Measurements from ENCODE around the gene HMMR. TPM values are rescaled to one million over a fixed set of nuclear protein-coding genes. Genes with fewer than 3 reads are reported as not detected.

The HMMR gene
- total and polyA plus RNA-seq, 9 of the 15 experiments (the other 6 are each of a cell fraction or from before 2014, with no cell fraction given) = 74.9 to 133 (median 90.8) TPM

DNA sequence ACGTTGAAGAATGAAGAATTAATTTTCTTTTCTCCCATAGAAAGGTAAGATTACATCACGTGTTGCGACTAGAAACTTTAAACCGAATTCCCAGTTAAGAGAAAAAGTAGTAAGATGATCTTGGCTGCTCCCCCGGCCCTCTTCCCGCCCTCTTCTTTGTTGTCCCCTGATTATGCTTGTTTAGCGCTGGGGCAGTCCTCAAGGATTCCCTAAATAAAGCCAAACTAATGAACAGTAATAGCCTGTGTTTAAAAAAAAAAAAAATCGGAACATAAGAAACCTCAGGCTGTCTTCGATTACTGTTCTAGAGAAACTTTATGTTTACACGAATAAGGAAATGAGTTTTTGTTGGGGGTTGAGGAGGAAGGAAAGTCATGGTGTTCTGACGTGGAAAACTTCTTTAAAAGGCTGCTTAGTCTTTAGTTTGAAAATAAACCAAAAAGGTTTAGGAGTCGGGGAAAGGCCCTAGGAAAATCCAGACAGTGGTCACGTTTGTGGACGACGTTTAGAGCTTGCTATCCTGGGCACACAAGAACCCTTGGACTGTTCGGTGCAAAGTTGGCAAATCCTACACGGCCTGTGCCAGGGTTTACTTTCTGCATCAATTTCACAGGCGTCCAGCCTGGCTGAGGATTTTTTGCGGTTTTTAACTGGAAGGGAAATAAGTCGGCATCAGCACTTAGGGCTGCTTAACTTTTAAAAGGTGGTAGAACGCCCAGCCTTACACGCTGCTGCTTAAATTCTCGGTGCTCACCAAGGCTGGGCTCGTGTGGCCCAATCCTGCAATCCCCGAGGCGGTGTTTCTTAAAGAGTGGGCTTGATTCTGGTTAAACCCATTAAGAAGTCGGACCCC, 43.9 kb downstream of the HMMR start (continued):
- TF ChIP-seq SRSF9 (IDR thresholded peaks at IDR 0.05; ENCODE audit: borderline replicate concordance, low read depth, low read length) (no peak), SMAD4 (CRISPR knock-in tag; conservative IDR thresholded peaks at IDR 0.05) (no peak), EP300 (IDR thresholded peaks at IDR 0.05; ENCODE audit: low read length) (0 out of 2 replicates have a peak, but pooled peaks have one; percentile 3), ESRRB (CRISPR knock-in tag; IDR thresholded peaks at IDR 0.05; ENCODE audit: borderline replicate concordance) (no peak), C11orf30 (IDR thresholded peaks at IDR 0.05; ENCODE audit: low read depth) (peak; percentile 24; the same call in 1 of the 2 replicates), NFRKB (IDR thresholded peaks at IDR 0.05; ENCODE audit: low read depth) (0 out of 2 replicates have a peak, but pooled peaks have one; percentile 11), ZNF316 (IDR thresholded peaks at IDR 0.05) (peak; percentile 61), ETS2 (tag; IDR thresholded peaks at IDR 0.05; ENCODE audit: borderline replicate concordance, poor library complexity, severe bottlenecking) (no peak), ZNF785 (CRISPR knock-in tag; IDR thresholded peaks at IDR 0.05) (no peak)
- TF ChIP-seq, protein P1, sequence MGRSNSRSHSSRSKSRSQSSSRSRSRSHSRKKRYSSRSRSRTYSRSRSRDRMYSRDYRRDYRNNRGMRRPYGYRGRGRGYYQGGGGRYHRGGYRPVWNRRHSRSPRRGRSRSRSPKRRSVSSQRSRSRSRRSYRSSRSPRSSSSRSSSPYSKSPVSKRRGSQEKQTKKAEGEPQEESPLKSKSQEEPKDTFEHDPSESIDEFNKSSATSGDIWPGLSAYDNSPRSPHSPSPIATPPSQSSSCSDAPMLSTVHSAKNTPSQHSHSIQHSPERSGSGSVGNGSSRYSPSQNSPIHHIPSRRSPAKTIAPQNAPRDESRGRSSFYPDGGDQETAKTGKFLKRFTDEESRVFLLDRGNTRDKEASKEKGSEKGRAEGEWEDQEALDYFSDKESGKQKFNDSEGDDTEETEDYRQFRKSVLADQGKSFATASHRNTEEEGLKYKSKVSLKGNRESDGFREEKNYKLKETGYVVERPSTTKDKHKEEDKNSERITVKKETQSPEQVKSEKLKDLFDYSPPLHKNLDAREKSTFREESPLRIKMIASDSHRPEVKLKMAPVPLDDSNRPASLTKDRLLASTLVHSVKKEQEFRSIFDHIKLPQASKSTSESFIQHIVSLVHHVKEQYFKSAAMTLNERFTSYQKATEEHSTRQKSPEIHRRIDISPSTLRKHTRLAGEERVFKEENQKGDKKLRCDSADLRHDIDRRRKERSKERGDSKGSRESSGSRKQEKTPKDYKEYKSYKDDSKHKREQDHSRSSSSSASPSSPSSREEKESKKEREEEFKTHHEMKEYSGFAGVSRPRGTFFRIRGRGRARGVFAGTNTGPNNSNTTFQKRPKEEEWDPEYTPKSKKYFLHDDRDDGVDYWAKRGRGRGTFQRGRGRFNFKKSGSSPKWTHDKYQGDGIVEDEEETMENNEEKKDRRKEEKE (IDR thresholded peaks at IDR 0.05; ENCODE audit: borderline replicate concordance in 1 of 2, control insufficient read depth in 1 of 2, low read depth in 2 of 2, low read length in 1 of 2) = 0 out of 4 replicates have a peak, but pooled peaks of 1 of the 2 experiments have one; percentile 69
- TF ChIP-seq, protein P2, sequence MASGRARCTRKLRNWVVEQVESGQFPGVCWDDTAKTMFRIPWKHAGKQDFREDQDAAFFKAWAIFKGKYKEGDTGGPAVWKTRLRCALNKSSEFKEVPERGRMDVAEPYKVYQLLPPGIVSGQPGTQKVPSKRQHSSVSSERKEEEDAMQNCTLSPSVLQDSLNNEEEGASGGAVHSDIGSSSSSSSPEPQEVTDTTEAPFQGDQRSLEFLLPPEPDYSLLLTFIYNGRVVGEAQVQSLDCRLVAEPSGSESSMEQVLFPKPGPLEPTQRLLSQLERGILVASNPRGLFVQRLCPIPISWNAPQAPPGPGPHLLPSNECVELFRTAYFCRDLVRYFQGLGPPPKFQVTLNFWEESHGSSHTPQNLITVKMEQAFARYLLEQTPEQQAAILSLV (tag; IDR thresholded peaks at IDR 0.05) = no peak
- TF ChIP-seq, protein P3, sequence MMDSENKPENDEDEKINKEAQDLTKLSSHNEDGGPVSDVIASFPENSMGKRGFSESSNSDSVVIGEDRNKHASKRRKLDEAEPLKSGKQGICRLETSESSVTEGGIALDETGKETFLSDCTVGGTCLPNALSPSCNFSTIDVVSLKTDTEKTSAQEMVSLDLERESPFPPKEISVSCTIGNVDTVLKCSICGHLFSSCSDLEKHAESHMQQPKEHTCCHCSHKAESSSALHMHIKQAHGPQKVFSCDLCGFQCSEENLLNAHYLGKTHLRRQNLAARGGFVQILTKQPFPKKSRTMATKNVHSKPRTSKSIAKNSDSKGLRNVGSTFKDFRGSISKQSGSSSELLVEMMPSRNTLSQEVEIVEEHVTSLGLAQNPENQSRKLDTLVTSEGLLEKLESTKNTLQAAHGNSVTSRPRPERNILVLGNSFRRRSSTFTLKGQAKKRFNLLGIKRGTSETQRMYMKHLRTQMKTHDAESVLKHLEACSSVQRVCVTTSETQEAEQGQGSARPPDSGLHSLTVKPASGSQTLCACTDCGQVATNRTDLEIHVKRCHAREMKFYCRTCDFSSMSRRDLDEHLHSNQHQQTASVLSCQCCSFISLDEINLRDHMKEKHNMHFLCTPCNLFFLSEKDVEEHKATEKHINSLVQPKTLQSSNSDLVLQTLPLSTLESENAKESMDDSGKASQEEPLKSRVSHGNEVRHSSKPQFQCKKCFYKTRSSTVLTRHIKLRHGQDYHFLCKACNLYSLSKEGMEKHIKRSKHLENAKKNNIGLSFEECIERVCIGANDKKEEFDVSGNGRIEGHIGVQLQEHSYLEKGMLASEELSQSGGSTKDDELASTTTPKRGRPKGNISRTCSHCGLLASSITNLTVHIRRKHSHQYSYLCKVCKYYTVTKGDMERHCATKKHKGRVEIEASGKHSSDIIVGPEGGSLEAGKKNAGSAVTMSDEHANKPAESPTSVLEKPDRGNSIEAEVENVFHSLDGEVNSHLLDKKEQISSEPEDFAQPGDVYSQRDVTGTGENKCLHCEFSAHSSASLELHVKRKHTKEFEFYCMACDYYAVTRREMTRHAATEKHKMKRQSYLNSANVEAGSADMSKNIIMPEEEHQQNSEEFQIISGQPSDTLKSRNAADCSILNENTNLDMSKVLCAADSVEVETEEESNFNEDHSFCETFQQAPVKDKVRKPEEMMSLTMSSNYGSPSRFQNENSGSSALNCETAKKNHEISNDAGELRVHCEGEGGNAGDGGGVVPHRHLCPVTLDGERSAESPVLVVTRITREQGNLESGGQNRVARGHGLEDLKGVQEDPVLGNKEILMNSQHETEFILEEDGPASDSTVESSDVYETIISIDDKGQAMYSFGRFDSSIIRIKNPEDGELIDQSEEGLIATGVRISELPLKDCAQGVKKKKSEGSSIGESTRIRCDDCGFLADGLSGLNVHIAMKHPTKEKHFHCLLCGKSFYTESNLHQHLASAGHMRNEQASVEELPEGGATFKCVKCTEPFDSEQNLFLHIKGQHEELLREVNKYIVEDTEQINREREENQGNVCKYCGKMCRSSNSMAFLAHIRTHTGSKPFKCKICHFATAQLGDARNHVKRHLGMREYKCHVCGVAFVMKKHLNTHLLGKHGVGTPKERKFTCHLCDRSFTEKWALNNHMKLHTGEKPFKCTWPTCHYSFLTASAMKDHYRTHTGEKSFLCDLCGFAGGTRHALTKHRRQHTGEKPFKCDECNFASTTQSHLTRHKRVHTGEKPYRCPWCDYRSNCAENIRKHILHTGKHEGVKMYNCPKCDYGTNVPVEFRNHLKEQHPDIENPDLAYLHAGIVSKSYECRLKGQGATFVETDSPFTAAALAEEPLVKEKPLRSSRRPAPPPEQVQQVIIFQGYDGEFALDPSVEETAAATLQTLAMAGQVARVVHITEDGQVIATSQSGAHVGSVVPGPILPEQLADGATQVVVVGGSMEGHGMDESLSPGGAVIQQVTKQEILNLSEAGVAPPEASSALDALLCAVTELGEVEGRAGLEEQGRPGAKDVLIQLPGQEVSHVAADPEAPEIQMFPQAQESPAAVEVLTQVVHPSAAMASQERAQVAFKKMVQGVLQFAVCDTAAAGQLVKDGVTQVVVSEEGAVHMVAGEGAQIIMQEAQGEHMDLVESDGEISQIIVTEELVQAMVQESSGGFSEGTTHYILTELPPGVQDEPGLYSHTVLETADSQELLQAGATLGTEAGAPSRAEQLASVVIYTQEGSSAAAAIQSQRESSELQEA (IDR thresholded peaks at IDR 0.05; ENCODE audit: low read depth) = no peak
- TF ChIP-seq, protein P4, sequence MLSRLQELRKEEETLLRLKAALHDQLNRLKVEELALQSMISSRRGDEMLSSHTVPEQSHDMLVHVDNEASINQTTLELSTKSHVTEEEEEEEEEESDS (CRISPR knock-in tag; IDR thresholded peaks at IDR 0.05) = no peak

Measured in K562 (cell line).